Common myeloid progenitor, CD34-positive (primary cell): ENCODE measurements around the gene LRRC28.

ENCODE experiments used
- CTCF ChIA-PET: fragments of 350-600 bp; sonication (Branson Sonifier 250); formaldehyde crosslinking; loops from one replicate; lab custom pipeline; 2021; ENCODE audit warnings: antibody characterized with exemption; lab: Charles Lee
- POLR2A ChIA-PET: fragments of 350-600 bp; sonication (Branson Sonifier 250); formaldehyde crosslinking; loops from one replicate; lab custom pipeline; 2021; ENCODE audit warnings: antibody characterized with exemption; lab: Charles Lee
- DNase-seq, 3 donors: peaks; one replicate each; pipeline versions ENCODE4 v3.0.0 to v3.0.0-alpha.2; 2013
- H3K27ac ChIP-seq, 2 experiments: 1 replicate in 1 of 2; 2 replicates in 1 of 2; pipeline ENCODE4 v1.7.0; 2013; ENCODE audit warnings: inconsistent platforms in 2 of 2, low read length in 2 of 2, mild to moderate bottlenecking in 2 of 2, low read depth in 1 of 2, moderate library complexity in 1 of 2; ENCODE audit not compliant: severe bottlenecking in 2 of 2, insufficient read depth in 1 of 2, poor library complexity in 1 of 2
- H3K27me3 ChIP-seq, 5 experiments: replicated peaks in 2 of 5; 1 replicate in 3 of 5; 2 replicates in 2 of 5; pipeline versions ENCODE4 v1.6.1 to v1.7.0; 2013; ENCODE audit warnings: low read length in 4 of 5, mild to moderate bottlenecking in 2 of 5, moderate library complexity in 2 of 5, inconsistent platforms in 1 of 5; ENCODE audit not compliant: insufficient read depth in 5 of 5, control insufficient read depth in 4 of 5
- H3K36me3 ChIP-seq, 4 experiments: 1 replicate in 2 of 4; 2 replicates in 2 of 4; pipeline versions ENCODE4 v1.6.1 to v1.7.0; 2013; ENCODE audit warnings: low read length in 3 of 4, control low read depth in 1 of 4, mild to moderate bottlenecking in 1 of 4; ENCODE audit not compliant: control insufficient read depth in 4 of 4, insufficient read depth in 4 of 4
- H3K4me1 ChIP-seq, 4 experiments: 1 replicate in 3 of 4; 2 replicates in 1 of 4; pipeline versions ENCODE4 v1.6.1 to v1.7.1; 2013; ENCODE audit warnings: low read length in 3 of 4, mild to moderate bottlenecking in 3 of 4, control low read depth in 1 of 4, inconsistent platforms in 1 of 4, moderate library complexity in 1 of 4; ENCODE audit not compliant: control insufficient read depth in 4 of 4, insufficient read depth in 4 of 4; ENCODE audit errors: control extremely low read depth in 1 of 4
- H3K4me3 ChIP-seq, 7 experiments: 1 replicate in 4 of 7; 2 replicates in 3 of 7; pipeline versions ENCODE4 v1.5.1 to v1.7.0; 2013; ENCODE audit warnings: mild to moderate bottlenecking in 7 of 7, low read length in 6 of 7, moderate library complexity in 6 of 7, inconsistent platforms in 2 of 7, low read depth in 2 of 7, control low read depth in 1 of 7; ENCODE audit not compliant: insufficient read depth in 4 of 7, control insufficient read depth in 1 of 7; ENCODE audit errors: extremely low read depth in 1 of 7
- H3K9me3 ChIP-seq, 5 experiments: 1 replicate in 4 of 5; 2 replicates in 1 of 5; pipeline versions ENCODE4 v1.6.1 to v1.7.1; 2013; ENCODE audit warnings: low read length in 4 of 5, mild to moderate bottlenecking in 2 of 5, inconsistent platforms in 1 of 5, low read depth in 1 of 5, moderate library complexity in 1 of 5; ENCODE audit not compliant: control insufficient read depth in 4 of 5, insufficient read depth in 2 of 5; ENCODE audit errors: control extremely low read depth in 1 of 5
- WGBS: methylation state at CpG from one replicate; pipeline ENCODE4 v1.1.5; 2013; ENCODE audit not compliant: insufficient coverage; 5-methylcytosine and 5-hydroxymethylcytosine counted together

Gene LRRC28

GRCh38 chr15:99440029-99440428 lies 188.7 kb downstream of the LRRC28 start:
- no peak for DNase-seq
- Histone ChIP-seq H3K9me3 (no peaks in the 10 kb centered on the region), H3K4me3 (no peak overlapping the region), H3K27me3 (peaks cover 0 to 20% (median 0%) of the 10 kb centered on the region in 5 experiments), H3K27ac (no peak overlapping the region), H3K36me3 (no peaks in the 10 kb centered on the region), H3K4me1 (peaks cover 0 to 10% (median 4%) of the 10 kb centered on the region in 4 experiments)
- WGBS = 96% methylated on average over 9 of the region's 9 CpGs
- ChIA-PET CTCF (interaction anchor here (0.9 kb wide), 1 partner anchor 40 kb away, joined by 3 read pairs; no protein-coding TSS in a partner anchor), POLR2A (no interaction called here)
